Activated B cell treated with CpG ODN at 0.5 μM for 24 hours (primary cell): ENCODE measurements around the gene KCNG4. TPM values are rescaled to one million over a fixed set of nuclear protein-coding genes. Genes with fewer than 3 reads are reported as not detected.
"Not testable (repeated sequence)": the region's sequence is repeated elsewhere in the genome, so short reads cannot be mapped to it uniquely, and the experiment has no call there.

Experiments used
- ATAC-seq: fragments of 200-7000 bp; cut with Tn5 transposase; one replicate; pipeline ENCODE4 v1.10.0; 2021; ENCODE audit warnings: low read depth, mild to moderate bottlenecking, moderate library complexity
- CTCF ChIA-PET: fragments of 350-600 bp; sonication (Branson Sonifier 250); formaldehyde crosslinking; loops from one replicate; lab custom pipeline; 2021; ENCODE audit warnings: antibody characterized with exemption; lab: Charles Lee
- POLR2A ChIA-PET: fragments of 350-600 bp; sonication (Branson Sonifier 250); formaldehyde crosslinking; loops from one replicate; lab custom pipeline; 2021; ENCODE audit warnings: antibody characterized with exemption; lab: Charles Lee
- DNase-seq: peaks from one replicate; pipeline ENCODE4 v3.0.0; 2022
- H3K27ac Mint-ChIP-seq: one replicate; pipeline ENCODE4 v1.8.0; 2020; ENCODE audit warnings: mixed read lengths
- H3K27me3 Mint-ChIP-seq: one replicate; pipeline ENCODE4 v1.8.0; 2021; ENCODE audit warnings: mixed read lengths
- H3K36me3 Mint-ChIP-seq: one replicate; pipeline ENCODE4 v1.8.0; 2021; ENCODE audit warnings: low read depth, mixed read lengths
- H3K4me1 Mint-ChIP-seq: one replicate; pipeline ENCODE4 v1.8.0; 2021; ENCODE audit warnings: mixed read lengths
- H3K4me3 Mint-ChIP-seq: one replicate; pipeline ENCODE4 v1.8.0; 2020; ENCODE audit warnings: mild to moderate bottlenecking, mixed read lengths
- H3K9me3 Mint-ChIP-seq: one replicate; pipeline ENCODE4 v1.8.0; 2020; ENCODE audit warnings: mixed read lengths
- CTCF ChIP-seq: fragments of 200-600 bp; IDR thresholded peaks from one replicate; pipeline ENCODE4 v1.8.0; 2022; ENCODE audit warnings: antibody characterized with exemption, mild to moderate bottlenecking
- intact Hi-C: fragments of 100-400 bp; cut with micrococcal nuclease; formaldehyde crosslinking; loops from one replicate; pipeline ENCODE4 v1.15.1; 2024
- total RNA-seq: library from RNA; stranded (reverse); gene quantifications from 2 replicates; pipeline ENCODE4 v1.2.3, GENCODE V29; 2022

KCNG4 gene
- total RNA-seq, 1 donor from 2014 or later, result not detected

GRCh38 chr16:84220851-84221250 lies 19.0 kb downstream of the KCNG4 start:
- Mint-ChIP-seq H3K4me1 (no peaks in the 10 kb centered on the region), H3K27ac (no peak overlapping the region), H3K27me3 (peaks cover 4% of the 10 kb centered on the region), H3K9me3 (no peaks in the 10 kb centered on the region), H3K4me3 (no peak overlapping the region), H3K36me3 (no peaks in the 10 kb centered on the region)
- no peak for ATAC-seq
- ChIA-PET CTCF (no interaction called here), POLR2A (no interaction called here)
- no peak for TF ChIP-seq CTCF
- intact Hi-C loops, result no loop called here
- DNase-seq, result no peak

- intact Hi-C loops, result no loop called here
- no peak for ATAC-seq
- Mint-ChIP-seq H3K36me3 (no peaks in the 10 kb centered on the region), H3K4me1 (no peaks in the 10 kb centered on the region), H3K4me3 (no peak overlapping the region), H3K27ac (no peak overlapping the region), H3K9me3 (no peaks in the 10 kb centered on the region), H3K27me3 (peaks cover 6% of the 10 kb centered on the region)
- TF ChIP-seq CTCF, result no peak
- ChIA-PET CTCF (no interaction called here), POLR2A (no interaction called here)
- no peak for DNase-seq
These were observed 20.9 kb downstream of the KCNG4 start for GRCh38 chr16:84218956-84219355.

- Mint-ChIP-seq H3K9me3 (no peaks in the 10 kb centered on the region), H3K27ac (no peak overlapping the region), H3K4me3 (no peak overlapping the region), H3K27me3 (peaks cover 6% of the 10 kb centered on the region), H3K36me3 (no peaks in the 10 kb centered on the region), H3K4me1 (no peaks in the 10 kb centered on the region)
- ATAC-seq, result no peak
- intact Hi-C loops, result no loop called here
- DNase-seq, result no peak
- POLR2A ChIA-PET, result no interaction called here
- no peak for TF ChIP-seq CTCF
- CTCF ChIA-PET, result no interaction called here
These were observed 21.5 kb downstream of the KCNG4 start for GRCh38 chr16:84218176-84218823.

GRCh38 chr16:84216144-84216543 lies 23.7 kb downstream of the KCNG4 start:
- H3K4me1 Mint-ChIP-seq, CTCF ChIA-PET, DNase-seq, H3K27ac Mint-ChIP-seq, H3K27me3 Mint-ChIP-seq, POLR2A ChIA-PET, H3K9me3 Mint-ChIP-seq, ATAC-seq, H3K4me3 Mint-ChIP-seq, H3K36me3 Mint-ChIP-seq, intact Hi-C loops: not testable (repeated sequence)

GRCh38 chr16:84215531-84215930 lies 24.3 kb downstream of the KCNG4 start:
- no peaks in the 10 kb centered on the region for H3K36me3 Mint-ChIP-seq
- H3K4me3 Mint-ChIP-seq, result no peak overlapping the region
- ChIA-PET POLR2A (interaction anchor here (0.5 to 0.6 kb wide), 2 partner anchors 55 to 202 kb away, joined by 4 to 5 read pairs; no protein-coding TSS in a partner anchor), CTCF (no interaction called here)
- ATAC-seq, result no peak
- H3K27ac Mint-ChIP-seq, result no peak overlapping the region
- no peak for DNase-seq
- no peaks in the 10 kb centered on the region for H3K9me3 Mint-ChIP-seq
- peaks cover 2% of the 10 kb centered on the region for H3K27me3 Mint-ChIP-seq
- intact Hi-C loops, result no loop called here
- TF ChIP-seq CTCF, result no peak
- H3K4me1 Mint-ChIP-seq, result no peaks in the 10 kb centered on the region
